Measurements from ENCODE around the gene MAN2A1.

Gene MAN2A1

GRCh38 chr5:109714592-109714991, 24.9 kb downstream of the MAN2A1 start:
- no peak for TF ChIP-seq CTCF (IDR thresholded peaks at IDR 0.05; ENCODE audit: extremely low read depth, insufficient read depth, missing control alignments)
- in situ Hi-C loops (cut with MboI; ENCODE audit: low pct_unique_long_range_greater_than_20kb, low sequenced_read_pairs, unreplicated experiment), result no loop called here
- DNase-seq (ENCODE audit: low spot score), result no peak

- no peak for DNase-seq (ENCODE audit: low spot score)
- TF ChIP-seq CTCF (IDR thresholded peaks at IDR 0.05; ENCODE audit: extremely low read depth, insufficient read depth, missing control alignments), result no peak
- in situ Hi-C loops (cut with MboI; ENCODE audit: low pct_unique_long_range_greater_than_20kb, low sequenced_read_pairs, unreplicated experiment), result no loop called here
These were observed 28.5 kb downstream of the MAN2A1 start for GRCh38 chr5:109718216-109718615.

- no peak for TF ChIP-seq CTCF (IDR thresholded peaks at IDR 0.05; ENCODE audit: extremely low read depth, insufficient read depth, missing control alignments)
- in situ Hi-C loops (cut with MboI; ENCODE audit: low pct_unique_long_range_greater_than_20kb, low sequenced_read_pairs, unreplicated experiment), result no loop called here
- DNase-seq (ENCODE audit: low spot score), result no peak
These were observed 28.9 kb downstream of the MAN2A1 start for GRCh38 chr5:109718632-109719031.

- in situ Hi-C loops (cut with MboI; ENCODE audit: low pct_unique_long_range_greater_than_20kb, low sequenced_read_pairs, unreplicated experiment), result no loop called here
- DNase-seq (ENCODE audit: low spot score), result no peak
- no peak for TF ChIP-seq CTCF (IDR thresholded peaks at IDR 0.05; ENCODE audit: extremely low read depth, insufficient read depth, missing control alignments)
These were observed 30.3 kb downstream of the MAN2A1 start for GRCh38 chr5:109719978-109720377.

GRCh38 chr5:109721741-109722140, 32.0 kb downstream of the MAN2A1 start:
- DNase-seq (ENCODE audit: low spot score), result no peak
- in situ Hi-C loops (cut with MboI; ENCODE audit: low pct_unique_long_range_greater_than_20kb, low sequenced_read_pairs, unreplicated experiment), result no loop called here
- TF ChIP-seq CTCF (IDR thresholded peaks at IDR 0.05; ENCODE audit: extremely low read depth, insufficient read depth, missing control alignments), result no peak

GRCh38 chr5:109723606-109724005, 33.9 kb downstream of the MAN2A1 start:
- no peak for DNase-seq (ENCODE audit: low spot score)
- in situ Hi-C loops (cut with MboI; ENCODE audit: low pct_unique_long_range_greater_than_20kb, low sequenced_read_pairs, unreplicated experiment), result no loop called here
- no peak for TF ChIP-seq CTCF (IDR thresholded peaks at IDR 0.05; ENCODE audit: extremely low read depth, insufficient read depth, missing control alignments)

GRCh38 chr5:109725135-109725534, 35.4 kb downstream of the MAN2A1 start:
- TF ChIP-seq CTCF (IDR thresholded peaks at IDR 0.05; ENCODE audit: extremely low read depth, insufficient read depth, missing control alignments), result no peak
- no peak for DNase-seq (ENCODE audit: low spot score)
- in situ Hi-C loops (cut with MboI; ENCODE audit: low pct_unique_long_range_greater_than_20kb, low sequenced_read_pairs, unreplicated experiment), result no loop called here
